ENCODE data around the gene YEATS2. TPM values are rescaled to one million over a fixed set of nuclear protein-coding genes. Genes with fewer than 3 reads are reported as not detected.

Gene YEATS2
- total and polyA plus RNA-seq, 2 donors from 2014 or later, result 4.7 to 20.5 TPM

GRCh38 chr3:183792976-183793375, 95.4 kb downstream of the YEATS2 start:
- FAIRE-seq (no peak), DNase-seq (no peak)
- Histone ChIP-seq H3K9ac (ENCODE audit: low read length in 3 of 3) (no peak overlapping the region), H3K36me3 (ENCODE audit: control insufficient read depth in 2 of 3, insufficient read depth in 3 of 3, low read length in 3 of 3) (peaks cover 3 to 12% (median 5%) of the 10 kb centered on the region in 3 donors), H3K9me3 (ENCODE audit: control insufficient read depth in 2 of 3, insufficient read depth in 1 of 3, low read length in 3 of 3) (no peaks in the 10 kb centered on the region), H3K27ac (ENCODE audit: low read depth in 2 of 2, low read length in 2 of 2) (no peak overlapping the region), H3K27me3 (ENCODE audit: control insufficient read depth, insufficient read depth, low read length) (no peaks in the 10 kb centered on the region), H3K4me1 (ENCODE audit: control insufficient read depth in 2 of 3, insufficient read depth in 2 of 3, low read depth in 1 of 3, low read length in 3 of 3) (no peaks in the 10 kb centered on the region), H3K4me3 (ENCODE audit: low read length in 3 of 3) (no peak overlapping the region)
- intact Hi-C loops (cut with DNase I), result no loop called here
- no peak for TF ChIP-seq CTCF (IDR thresholded peaks at IDR 0.05; ENCODE audit: borderline replicate concordance, extremely low read depth, insufficient read depth)

GRCh38 chr3:183794452-183794851, 96.9 kb downstream of the YEATS2 start:
- peaks cover 6 to 24% (median 11%) of the 10 kb centered on the region in 3 donors for H3K36me3 ChIP-seq (ENCODE audit: control insufficient read depth in 2 of 3, insufficient read depth in 3 of 3, low read length in 3 of 3)
- intact Hi-C loops (cut with DNase I), result no loop called here
- TF ChIP-seq CTCF (IDR thresholded peaks at IDR 0.05; ENCODE audit: borderline replicate concordance, extremely low read depth, insufficient read depth), result no peak

GRCh38 chr3:183796372-183796771, 98.8 kb downstream of the YEATS2 start:
- H3K27me3 ChIP-seq (ENCODE audit: control insufficient read depth, insufficient read depth, low read length), result no peaks in the 10 kb centered on the region
- H3K27ac ChIP-seq (ENCODE audit: low read depth in 2 of 2, low read length in 2 of 2), result no peak overlapping the region
- H3K4me1 ChIP-seq (ENCODE audit: control insufficient read depth in 2 of 3, insufficient read depth in 2 of 3, low read depth in 1 of 3, low read length in 3 of 3), result no peaks in the 10 kb centered on the region
- no peak overlapping the region for H3K9ac ChIP-seq (ENCODE audit: low read length in 3 of 3)
- peaks cover 6 to 25% (median 22%) of the 10 kb centered on the region in 3 donors for H3K36me3 ChIP-seq (ENCODE audit: control insufficient read depth in 2 of 3, insufficient read depth in 3 of 3, low read length in 3 of 3)
- FAIRE-seq, result no peak
- intact Hi-C loops (cut with DNase I), result no loop called here
- no peak overlapping the region for H3K4me3 ChIP-seq (ENCODE audit: low read length in 3 of 3)
- no peaks in the 10 kb centered on the region for H3K9me3 ChIP-seq (ENCODE audit: control insufficient read depth in 2 of 3, insufficient read depth in 1 of 3, low read length in 3 of 3)
- TF ChIP-seq CTCF (IDR thresholded peaks at IDR 0.05; ENCODE audit: borderline replicate concordance, extremely low read depth, insufficient read depth), result no peak
- no peak for DNase-seq

More at GRCh38 chr3:183794452-183794851, 96.9 kb downstream of the YEATS2 start:
- Histone ChIP-seq H3K27ac (ENCODE audit: low read depth in 2 of 2, low read length in 2 of 2) (no peak overlapping the region), H3K4me1 (ENCODE audit: control insufficient read depth in 2 of 3, insufficient read depth in 2 of 3, low read depth in 1 of 3, low read length in 3 of 3) (no peaks in the 10 kb centered on the region), H3K9me3 (ENCODE audit: control insufficient read depth in 2 of 3, insufficient read depth in 1 of 3, low read length in 3 of 3) (no peaks in the 10 kb centered on the region), H3K4me3 (ENCODE audit: low read length in 3 of 3) (no peak overlapping the region), H3K9ac (ENCODE audit: low read length in 3 of 3) (no peak overlapping the region), H3K27me3 (ENCODE audit: control insufficient read depth, insufficient read depth, low read length) (no peaks in the 10 kb centered on the region)
- no peak for FAIRE-seq
- no peak for DNase-seq

GRCh38 chr3:183797996-183798395, 100.4 kb downstream of the YEATS2 start:
- no peaks in the 10 kb centered on the region for H3K4me1 ChIP-seq (ENCODE audit: control insufficient read depth in 2 of 3, insufficient read depth in 2 of 3, low read depth in 1 of 3, low read length in 3 of 3)
- no peaks in the 10 kb centered on the region for H3K27me3 ChIP-seq (ENCODE audit: control insufficient read depth, insufficient read depth, low read length)
- FAIRE-seq (no peak), DNase-seq (no peak)
- H3K27ac ChIP-seq (ENCODE audit: low read depth in 2 of 2, low read length in 2 of 2), result no peak overlapping the region
- TF ChIP-seq CTCF (IDR thresholded peaks at IDR 0.05; ENCODE audit: borderline replicate concordance, extremely low read depth, insufficient read depth), result no peak
- no peak overlapping the region for H3K4me3 ChIP-seq (ENCODE audit: low read length in 3 of 3)
- intact Hi-C loops (cut with DNase I), result no loop called here
- peaks cover 6 to 35% (median 32%) of the 10 kb centered on the region in 3 donors for H3K36me3 ChIP-seq (ENCODE audit: control insufficient read depth in 2 of 3, insufficient read depth in 3 of 3, low read length in 3 of 3)
- no peaks in the 10 kb centered on the region for H3K9me3 ChIP-seq (ENCODE audit: control insufficient read depth in 2 of 3, insufficient read depth in 1 of 3, low read length in 3 of 3)
- no peak overlapping the region for H3K9ac ChIP-seq (ENCODE audit: low read length in 3 of 3)

Measured in kidney (tissue), 14 donors.